Type B pancreatic cell (in vitro differentiated cells): ENCODE measurements around the gene BTG2. TPM values are rescaled to one million over a fixed set of nuclear protein-coding genes. Genes with fewer than 3 reads are reported as not detected.

Experiments
- DNase-seq: peaks from one replicate; pipeline ENCODE4 v3.0.0; 2021; ENCODE audit warnings: mixed read lengths; ENCODE audit not compliant: unreplicated experiment; ENCODE audit errors: extremely low spot score
- H3K27ac Mint-ChIP-seq: 2 replicates; pipeline ENCODE4 v1.8.0; 2021; ENCODE audit warnings: mild to moderate bottlenecking, mixed read lengths
- H3K27me3 Mint-ChIP-seq: 2 replicates; pipeline ENCODE4 v1.8.0; 2021; ENCODE audit warnings: mixed read lengths
- H3K36me3 Mint-ChIP-seq: 2 replicates; pipeline ENCODE4 v1.8.0; 2021; ENCODE audit warnings: mixed read lengths
- H3K4me1 Mint-ChIP-seq: one replicate; pipeline ENCODE4 v1.8.0; 2021; ENCODE audit warnings: mixed read lengths; ENCODE audit not compliant: unreplicated experiment
- H3K4me3 Mint-ChIP-seq: 2 replicates; pipeline ENCODE4 v1.8.0; 2021; ENCODE audit warnings: mild to moderate bottlenecking, mixed read lengths
- H3K9me3 Mint-ChIP-seq: 2 replicates; pipeline ENCODE4 v1.8.0; 2021; ENCODE audit warnings: mixed read lengths
- total RNA-seq: library from RNA; stranded (reverse); gene quantifications from 2 replicates; pipeline ENCODE4 v1.2.1, GENCODE V29; 2021; ENCODE audit warnings: low replicate concordance
- TF ChIP-seq, protein P1 (sequence below): fragments of 200-600 bp; sonication (generic); conservative IDR thresholded peaks from 2 replicates; pipeline ENCODE4 v1.5.0; 2021; ENCODE audit warnings: antibody characterized with exemption, mild to moderate bottlenecking

Gene BTG2
- total RNA-seq, 1 donor from 2014 or later = 49.8 TPM

DNA sequence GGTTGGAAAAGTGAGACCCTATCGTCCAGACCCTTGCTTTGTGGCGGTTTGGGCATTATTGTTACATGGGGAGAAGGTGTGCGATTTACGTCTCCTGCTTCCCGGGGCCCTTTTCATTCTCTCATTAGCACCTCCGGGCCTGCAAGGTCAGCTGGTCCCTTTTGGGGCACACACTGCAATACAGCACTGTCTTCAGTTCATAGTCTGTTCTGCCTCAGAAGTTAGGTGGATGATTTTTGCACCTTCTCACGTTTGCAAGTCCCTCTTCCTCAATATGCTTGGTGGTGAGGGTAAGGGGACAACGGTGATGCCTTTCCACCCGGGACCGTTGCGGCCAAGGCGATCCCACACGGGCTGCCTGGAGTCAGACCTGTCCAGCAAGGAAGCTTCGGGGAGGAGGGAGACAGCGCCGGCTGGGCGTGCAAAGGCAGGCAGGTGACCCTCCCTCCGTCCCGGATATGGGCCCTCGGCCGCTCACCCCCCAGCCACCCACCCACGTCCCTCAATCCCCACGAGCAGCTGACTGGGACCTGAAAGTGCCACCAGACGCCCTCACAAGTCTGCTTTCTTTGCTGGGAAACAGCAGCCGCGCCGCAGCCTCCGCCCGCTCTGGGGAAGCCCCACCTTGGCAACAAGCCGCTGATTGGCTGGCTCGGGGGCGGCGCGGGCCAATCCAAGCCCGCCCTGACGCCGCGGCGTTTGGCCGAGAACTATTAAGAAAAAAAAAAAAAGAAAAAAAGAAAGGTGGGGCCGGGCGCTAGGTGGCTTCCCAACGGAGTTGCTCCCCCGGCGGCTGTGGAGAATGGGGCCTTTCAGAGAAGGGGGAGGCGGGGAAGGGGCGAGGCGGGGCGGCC is 21.7 kb downstream of the BTG2 start:
- Mint-ChIP-seq H3K27ac (peak overlapping the region; percentile 99), H3K4me3 (peak overlapping the region; percentile 87), H3K27me3 (peaks cover 3% of the 10 kb centered on the region), H3K9me3 (no peaks in the 10 kb centered on the region), H3K36me3 (no peaks in the 10 kb centered on the region), H3K4me1 (peaks cover 55% of the 10 kb centered on the region)
- DNase-seq = peak; percentile 94
- TF ChIP-seq, protein P1, sequence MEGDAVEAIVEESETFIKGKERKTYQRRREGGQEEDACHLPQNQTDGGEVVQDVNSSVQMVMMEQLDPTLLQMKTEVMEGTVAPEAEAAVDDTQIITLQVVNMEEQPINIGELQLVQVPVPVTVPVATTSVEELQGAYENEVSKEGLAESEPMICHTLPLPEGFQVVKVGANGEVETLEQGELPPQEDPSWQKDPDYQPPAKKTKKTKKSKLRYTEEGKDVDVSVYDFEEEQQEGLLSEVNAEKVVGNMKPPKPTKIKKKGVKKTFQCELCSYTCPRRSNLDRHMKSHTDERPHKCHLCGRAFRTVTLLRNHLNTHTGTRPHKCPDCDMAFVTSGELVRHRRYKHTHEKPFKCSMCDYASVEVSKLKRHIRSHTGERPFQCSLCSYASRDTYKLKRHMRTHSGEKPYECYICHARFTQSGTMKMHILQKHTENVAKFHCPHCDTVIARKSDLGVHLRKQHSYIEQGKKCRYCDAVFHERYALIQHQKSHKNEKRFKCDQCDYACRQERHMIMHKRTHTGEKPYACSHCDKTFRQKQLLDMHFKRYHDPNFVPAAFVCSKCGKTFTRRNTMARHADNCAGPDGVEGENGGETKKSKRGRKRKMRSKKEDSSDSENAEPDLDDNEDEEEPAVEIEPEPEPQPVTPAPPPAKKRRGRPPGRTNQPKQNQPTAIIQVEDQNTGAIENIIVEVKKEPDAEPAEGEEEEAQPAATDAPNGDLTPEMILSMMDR = no peak

DNA sequence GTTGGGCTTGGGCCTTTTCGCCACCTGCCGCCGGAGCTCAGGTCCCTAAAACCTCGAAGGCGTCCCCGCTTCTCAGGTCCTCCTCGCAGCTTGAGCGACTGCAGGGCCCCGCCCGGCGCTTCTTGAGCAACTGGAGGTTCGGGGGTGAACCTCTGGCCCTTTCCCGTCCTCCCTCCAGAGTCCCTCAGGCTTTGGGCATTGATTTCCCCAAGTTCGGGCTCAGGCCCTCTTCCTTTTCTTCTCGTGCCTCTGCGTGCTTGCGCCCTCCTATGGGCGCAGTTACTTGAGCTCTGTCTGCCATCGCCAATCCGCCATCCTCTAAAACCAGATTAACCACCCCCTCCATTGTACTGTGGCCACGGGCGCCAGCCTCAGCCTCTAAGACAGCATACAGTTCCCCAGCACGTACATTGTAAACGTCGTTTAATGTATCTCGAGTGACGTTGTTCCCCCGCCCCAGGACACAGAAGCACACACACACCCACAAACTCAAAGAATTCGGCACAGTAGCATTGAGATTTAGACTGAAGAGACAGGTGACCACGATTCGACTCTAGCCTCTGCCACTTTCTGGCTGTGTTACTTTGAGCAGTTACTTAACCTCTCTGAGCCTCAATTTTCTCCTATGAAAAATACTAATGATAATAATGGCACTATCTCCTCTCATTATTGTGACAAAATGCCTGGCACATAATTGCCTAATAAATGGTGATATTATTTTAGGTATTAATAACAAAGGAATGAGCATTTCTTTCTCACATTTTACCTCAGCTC is 22.6 kb downstream of the BTG2 start:
- no peaks in the 10 kb centered on the region for H3K9me3 Mint-ChIP-seq
- DNase-seq = no peak
- H3K4me1 Mint-ChIP-seq = peaks cover 47% of the 10 kb centered on the region
- H3K27me3 Mint-ChIP-seq = peaks cover 3% of the 10 kb centered on the region
- peak overlapping the region; percentile 87 for H3K4me3 Mint-ChIP-seq
- TF ChIP-seq, protein P1 = peak; percentile 56
- peak overlapping the region; percentile 99 for H3K27ac Mint-ChIP-seq
- no peaks in the 10 kb centered on the region for H3K36me3 Mint-ChIP-seq

GRCh38 chr1:203328714-203329122 is 23.4 kb downstream of the BTG2 start:
- Mint-ChIP-seq H3K27ac (peak overlapping the region; percentile 99), H3K27me3 (no peaks in the 10 kb centered on the region), H3K4me1 (peaks cover 38% of the 10 kb centered on the region), H3K9me3 (no peaks in the 10 kb centered on the region), H3K36me3 (no peaks in the 10 kb centered on the region), H3K4me3 (peak overlapping the region; percentile 76)
- TF ChIP-seq, protein P1 = peak; percentile 64
- DNase-seq = no peak

GRCh38 chr1:203331224-203331623 is 25.9 kb downstream of the BTG2 start:
- Mint-ChIP-seq H3K4me1 (peaks cover 34% of the 10 kb centered on the region), H3K27me3 (no peaks in the 10 kb centered on the region)

GRCh38 chr1:203335503-203335902 is 30.2 kb downstream of the BTG2 start:
- DNase-seq = no peak
- H3K27me3 Mint-ChIP-seq = peaks cover 7% of the 10 kb centered on the region

More at GRCh38 chr1:203331224-203331623, 25.9 kb downstream of the BTG2 start:
- no peak for DNase-seq
- Mint-ChIP-seq H3K27ac (no peak overlapping the region), H3K36me3 (no peaks in the 10 kb centered on the region), H3K9me3 (no peaks in the 10 kb centered on the region), H3K4me3 (no peak overlapping the region)
- TF ChIP-seq, protein P1 = no peak

More at GRCh38 chr1:203335503-203335902, 30.2 kb downstream of the BTG2 start:
- no peaks in the 10 kb centered on the region for H3K9me3 Mint-ChIP-seq
- H3K4me3 Mint-ChIP-seq = no peak overlapping the region
- H3K27ac Mint-ChIP-seq = no peak overlapping the region
- TF ChIP-seq, protein P1 = no peak
- H3K36me3 Mint-ChIP-seq = no peaks in the 10 kb centered on the region
- H3K4me1 Mint-ChIP-seq = peaks cover 24% of the 10 kb centered on the region
